Activated CD8-positive, alpha-beta memory T cell treated with anti-CD3 and anti-CD28 coated beads for 4 hours (primary cell): Measurements from ENCODE around the gene DIPK1A.

ENCODE experiments used
- DNase-seq, 2 donors: peaks; one replicate each; pipeline ENCODE4 v3.0.0-alpha.2; 2020; ENCODE audit warnings: low read depth in 2 of 2

DIPK1A gene

GRCh38 chr1:92953491-92953890, 7.8 kb downstream of the DIPK1A start:
- DNase-seq: peak in 1 of 2 donors; percentile 24

GRCh38 chr1:92952714-92953113, 8.5 kb downstream of the DIPK1A start:
- no peak for DNase-seq

GRCh38 chr1:92951141-92951582, 10.1 kb downstream of the DIPK1A start:
- DNase-seq: no peak

GRCh38 chr1:92949937-92950817, 11.1 kb downstream of the DIPK1A start:
- DNase-seq: no peak

GRCh38 chr1:92948071-92948470, 13.2 kb downstream of the DIPK1A start:
- DNase-seq: no peak

- DNase-seq: no peak
Observed at GRCh38 chr1:92945748-92946270, 15.5 kb downstream of the DIPK1A start.

- no peak for DNase-seq
Observed at GRCh38 chr1:92944901-92945747, 16.1 kb downstream of the DIPK1A start.

GRCh38 chr1:92943502-92943847, 17.8 kb downstream of the DIPK1A start:
- DNase-seq: no peak

- DNase-seq: no peak
Observed at GRCh38 chr1:92940541-92940940, 20.7 kb downstream of the DIPK1A start.

GRCh38 chr1:92937731-92938130, 23.5 kb downstream of the DIPK1A start:
- DNase-seq: no peak

- no peak for DNase-seq
Observed at GRCh38 chr1:92936865-92937264, 24.4 kb downstream of the DIPK1A start.

GRCh38 chr1:92934395-92935378, 26.6 kb downstream of the DIPK1A start:
- no peak for DNase-seq

GRCh38 chr1:92933459-92933858, 27.8 kb downstream of the DIPK1A start:
- no peak for DNase-seq

GRCh38 chr1:92931691-92932090, 29.6 kb downstream of the DIPK1A start:
- DNase-seq: no peak

GRCh38 chr1:92929461-92929860, 31.8 kb downstream of the DIPK1A start:
- no peak for DNase-seq

- no peak for DNase-seq
Observed at GRCh38 chr1:92927870-92928269, 33.4 kb downstream of the DIPK1A start.

- DNase-seq: no peak
Observed at GRCh38 chr1:92926873-92927272, 34.4 kb downstream of the DIPK1A start.

GRCh38 chr1:92924501-92924900, 36.8 kb downstream of the DIPK1A start:
- no peak for DNase-seq

GRCh38 chr1:92923664-92924063, 37.6 kb downstream of the DIPK1A start:
- no peak for DNase-seq

- DNase-seq: no peak
Observed at GRCh38 chr1:92922356-92923035, 38.8 kb downstream of the DIPK1A start.
